Inferior parietal cortex (tissue), 1 donor: ENCODE results near the gene NR6A1.

ENCODE experiments used
- DNase-seq: peaks from one replicate; pipeline ENCODE4 v3.0.0-alpha.2; 2016; ENCODE audit errors: extremely low spot score

NR6A1 gene

DNA sequence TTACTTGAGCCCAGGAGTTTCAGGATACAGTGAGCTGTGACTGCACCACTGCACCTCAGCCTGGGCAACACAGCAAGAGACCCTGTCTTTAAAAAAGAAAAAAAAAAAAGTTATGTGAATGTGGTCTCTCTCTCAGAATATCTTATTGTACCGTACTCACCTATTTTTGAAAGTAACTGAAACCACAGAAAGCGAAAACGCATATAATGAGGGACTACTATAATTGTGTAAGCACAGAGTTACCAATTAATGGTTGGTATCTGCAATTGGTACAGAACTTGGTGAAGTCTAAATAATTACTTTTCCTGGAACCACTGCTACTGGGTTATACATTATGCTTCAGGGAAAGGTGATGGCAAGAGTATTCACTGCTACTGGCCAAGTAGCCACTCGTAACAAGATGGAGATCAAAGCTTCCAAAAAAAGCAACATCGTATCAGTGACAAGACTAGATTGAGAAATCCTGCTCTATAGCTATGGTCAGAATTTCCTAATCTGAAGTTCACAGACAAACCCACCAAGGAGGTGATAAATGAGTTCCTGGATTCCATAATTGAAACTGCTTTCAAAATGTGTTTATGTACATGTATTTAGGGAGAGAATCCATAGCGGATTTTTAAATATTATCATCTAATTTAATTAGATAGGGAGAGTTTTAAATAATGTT is 82.7 kb downstream of the NR6A1 start:
- no peak for DNase-seq

DNA sequence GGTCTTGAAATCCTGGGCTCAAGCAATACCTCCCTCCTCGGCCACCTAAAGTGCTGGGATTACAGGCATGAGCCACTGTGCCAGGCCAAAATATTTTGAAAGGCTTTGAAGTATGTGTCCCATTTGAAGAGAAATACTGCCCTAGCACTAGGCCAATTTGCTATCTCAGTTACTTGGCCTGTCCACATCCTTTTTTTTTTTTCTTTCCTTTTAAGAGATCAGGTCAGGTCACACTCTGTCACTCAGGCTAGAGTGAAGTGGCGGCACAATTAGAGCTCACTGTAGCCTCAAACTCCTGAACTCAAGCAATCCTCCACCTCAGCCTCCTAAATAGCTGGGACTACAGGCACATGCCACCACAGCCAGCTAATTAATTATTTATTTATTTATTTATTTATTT is 84.2 kb downstream of the NR6A1 start:
- DNase-seq: no peak

DNA sequence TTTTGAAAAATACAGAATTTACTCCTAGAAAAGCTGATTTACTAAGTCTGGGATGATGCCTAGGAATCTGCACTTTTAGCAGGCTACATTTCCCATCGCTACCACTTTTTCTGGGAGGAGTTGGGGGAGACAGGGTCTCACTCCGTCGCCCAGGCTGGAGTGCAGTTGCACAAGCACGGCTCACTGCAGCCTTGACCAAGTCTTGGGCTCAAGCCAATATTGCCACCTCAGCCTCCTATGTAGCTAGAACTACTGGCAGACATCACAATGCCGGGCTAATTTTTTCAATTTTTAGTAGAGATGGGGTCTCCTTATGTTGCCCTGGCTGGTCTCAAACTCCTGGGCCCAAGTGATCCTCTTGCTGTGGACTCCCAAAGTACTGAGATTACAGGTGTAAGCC is 85.9 kb downstream of the NR6A1 start:
- no peak for DNase-seq

DNA sequence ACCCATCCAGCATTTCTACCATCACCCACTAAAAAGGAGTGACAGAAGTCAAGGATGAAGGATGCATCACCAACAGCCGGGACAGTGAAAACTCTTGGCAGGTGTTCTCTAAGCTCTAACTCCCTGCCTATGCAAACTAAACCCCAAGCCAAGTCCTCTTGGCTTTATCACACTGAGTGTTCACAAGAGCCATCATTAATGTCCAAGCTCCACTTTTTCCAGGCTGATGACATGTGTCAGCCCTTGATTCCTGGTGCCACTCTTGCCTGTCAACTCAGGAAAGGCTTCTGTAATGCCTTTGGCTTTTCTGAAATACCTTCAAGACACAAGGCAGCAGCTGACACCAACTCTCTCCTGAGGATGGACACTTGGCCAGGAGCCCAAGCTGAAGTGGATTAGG is 86.9 kb downstream of the NR6A1 start:
- DNase-seq: no peak

GRCh38 chr9:124683043-124683442 is 88.1 kb downstream of the NR6A1 start:
- no peak for DNase-seq

- no peak for DNase-seq
These were observed 90.3 kb downstream of the NR6A1 start for GRCh38 chr9:124680714-124681390.

DNA sequence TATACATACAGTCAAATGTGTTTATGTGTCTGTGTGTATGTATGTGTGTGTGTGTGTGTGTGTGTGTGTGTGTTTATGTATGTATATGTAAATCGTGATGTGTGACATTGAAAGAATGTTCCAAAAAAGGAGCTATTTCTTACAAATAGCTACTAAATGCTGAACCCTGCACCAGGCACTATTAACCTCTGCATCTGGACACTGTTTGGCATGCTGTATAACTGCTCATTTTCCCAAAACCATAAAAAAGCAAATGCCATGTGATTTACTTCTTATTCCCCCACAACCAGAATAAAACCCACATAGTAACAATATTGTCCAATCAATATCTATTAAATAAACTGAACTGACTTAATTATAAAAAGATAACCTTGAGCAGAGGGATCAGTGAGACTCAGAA is 91.1 kb downstream of the NR6A1 start:
- DNase-seq: no peak

DNA sequence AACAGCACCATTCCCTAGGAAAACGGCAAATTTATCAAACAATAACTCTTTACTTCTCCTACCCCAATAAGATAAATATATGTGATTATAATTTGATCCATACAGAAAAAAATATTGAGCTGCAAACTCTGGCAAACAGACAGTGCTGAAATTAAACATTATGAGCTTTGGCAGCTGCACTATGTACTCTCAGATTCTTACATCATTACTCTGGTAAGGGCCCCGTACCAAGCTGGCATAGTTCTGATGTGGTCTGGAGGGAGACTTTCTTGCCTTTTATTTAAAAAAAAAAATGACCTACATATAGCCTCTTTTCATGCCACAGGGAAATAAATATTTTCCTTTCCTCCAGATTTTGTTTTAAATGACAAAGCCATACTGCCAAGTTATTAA is 95.0 kb downstream of the NR6A1 start:
- no peak for DNase-seq

DNA sequence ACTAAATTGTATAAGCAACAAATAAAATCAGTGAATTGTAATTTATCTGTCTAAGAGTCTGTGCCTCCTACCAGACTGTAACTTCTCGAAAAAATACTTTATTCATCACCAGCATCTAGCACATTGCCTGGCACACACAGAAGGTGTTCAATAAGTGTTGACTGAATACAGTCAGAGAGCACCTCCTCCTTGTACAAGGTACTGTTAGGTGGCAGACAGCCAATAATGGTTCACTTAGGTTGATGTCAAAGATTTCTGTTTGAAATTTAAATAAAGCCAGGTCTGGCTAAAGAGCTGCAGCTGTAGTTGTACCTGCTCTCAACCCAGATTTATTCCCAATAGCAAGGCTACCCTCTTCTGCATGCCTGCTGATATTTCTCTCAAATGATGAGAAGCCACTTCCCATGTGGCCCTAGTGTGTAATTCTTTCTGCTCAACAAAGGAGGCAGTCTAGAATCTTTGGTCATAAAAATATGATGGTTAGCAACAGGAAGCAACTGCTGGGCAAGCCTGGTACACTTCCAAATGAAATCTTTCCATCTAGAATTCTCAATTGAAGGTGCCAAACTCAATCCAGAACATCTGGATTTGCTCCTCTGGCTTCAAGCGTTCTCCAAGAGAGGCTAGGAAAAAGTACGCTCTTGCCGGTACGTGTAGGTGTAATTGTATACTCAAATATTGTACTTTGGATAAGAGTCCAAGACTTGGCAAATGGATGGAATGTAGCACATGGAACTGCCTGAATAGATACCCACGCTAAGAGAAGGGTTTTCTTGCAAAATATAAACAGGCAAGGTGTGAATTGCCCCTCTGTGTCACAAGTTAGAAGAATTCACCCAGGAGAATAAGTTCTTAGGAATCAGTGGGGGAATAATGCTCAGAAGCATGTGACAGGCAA is 95.6 kb downstream of the NR6A1 start:
- no peak for DNase-seq

- DNase-seq: no peak
These were observed 96.5 kb downstream of the NR6A1 start for GRCh38 chr9:124674651-124675050.

GRCh38 chr9:124673063-124673462 is 98.0 kb downstream of the NR6A1 start:
- DNase-seq: no peak

DNA sequence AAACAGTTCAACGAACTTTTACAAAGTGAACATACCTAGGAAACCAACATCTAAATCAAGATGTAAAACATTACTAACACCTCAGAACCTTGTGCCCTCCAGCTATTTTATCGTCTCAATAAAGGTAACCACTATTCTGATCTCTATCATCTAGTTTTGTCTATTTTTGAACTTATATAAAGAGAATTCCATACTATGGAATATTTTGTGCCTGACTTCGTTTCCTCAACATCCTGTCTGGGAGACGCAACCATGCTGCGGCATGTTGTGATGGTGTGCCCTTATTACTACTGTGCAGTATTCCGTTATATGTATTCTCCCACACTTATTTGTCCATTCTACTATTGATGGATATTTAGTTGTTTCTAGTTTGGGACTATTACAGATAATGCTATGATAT is 99.2 kb downstream of the NR6A1 start:
- no peak for DNase-seq

DNA sequence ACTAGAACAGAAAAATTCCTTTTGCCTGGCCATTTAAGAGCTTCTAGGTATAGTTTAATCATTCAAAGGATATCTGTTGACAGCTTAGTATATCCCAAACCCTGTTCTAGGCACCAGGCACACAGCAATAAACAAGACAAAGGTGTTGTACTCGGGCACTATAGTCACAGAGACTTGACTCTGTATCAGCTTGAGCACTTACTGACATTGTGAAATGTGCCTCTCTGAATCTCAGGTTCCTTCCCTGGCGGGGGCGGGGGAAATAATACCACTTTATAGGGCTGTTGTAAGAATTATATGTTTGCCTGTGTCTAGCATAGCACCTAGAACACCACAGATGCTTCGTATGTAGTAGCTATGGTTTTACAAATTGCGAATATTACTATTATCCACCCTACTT is 104.5 kb downstream of the NR6A1 start:
- DNase-seq: no peak

DNA sequence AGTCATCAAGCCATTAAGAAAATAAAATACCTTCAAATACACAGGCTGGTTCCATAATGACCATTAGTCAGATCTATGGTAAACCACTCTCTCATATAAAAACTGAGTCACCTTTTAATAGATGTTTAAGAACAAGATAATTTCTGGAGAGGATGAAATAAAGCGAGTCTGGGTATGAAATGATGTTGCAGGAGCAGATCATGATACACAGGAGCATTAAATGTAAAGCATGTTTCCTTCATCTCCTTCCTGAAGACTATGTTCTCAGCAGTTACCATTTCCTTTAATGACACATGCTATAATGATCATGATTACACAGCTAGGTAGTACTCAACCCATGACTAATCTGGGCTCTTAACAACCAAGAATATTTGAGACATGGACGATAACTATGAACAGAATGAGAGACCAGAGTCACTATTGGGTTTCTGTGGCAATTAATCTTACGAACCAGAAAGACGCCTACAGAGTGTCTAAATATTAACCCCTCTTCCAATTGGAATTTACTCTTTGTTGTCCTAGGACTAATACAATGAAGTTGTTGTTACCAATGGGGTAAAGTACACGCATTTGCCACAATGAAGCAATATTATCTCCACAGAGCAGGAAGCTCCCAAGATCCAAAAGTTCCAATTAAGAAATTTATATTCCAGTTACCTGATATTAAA is 105.6 kb downstream of the NR6A1 start:
- DNase-seq: no peak

DNA sequence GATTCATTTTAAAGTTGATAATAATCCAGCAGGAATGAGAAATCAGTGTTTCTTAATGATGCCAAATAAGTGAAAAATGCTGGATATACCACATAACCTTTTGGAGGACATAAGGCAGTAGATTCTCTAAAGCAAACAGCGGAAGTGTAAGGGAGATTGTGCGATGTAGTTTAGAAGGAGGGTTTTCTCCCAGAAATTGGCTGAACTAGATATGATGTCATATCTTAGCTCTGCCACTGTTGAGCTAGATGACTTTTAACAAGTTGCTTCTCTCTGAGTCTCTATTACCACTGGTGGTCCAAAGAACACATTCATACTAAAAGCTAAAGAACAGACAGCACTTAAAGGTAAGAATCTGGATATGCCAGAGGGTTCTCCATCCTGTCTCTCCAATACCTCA is 107.0 kb downstream of the NR6A1 start:
- DNase-seq: no peak

DNA sequence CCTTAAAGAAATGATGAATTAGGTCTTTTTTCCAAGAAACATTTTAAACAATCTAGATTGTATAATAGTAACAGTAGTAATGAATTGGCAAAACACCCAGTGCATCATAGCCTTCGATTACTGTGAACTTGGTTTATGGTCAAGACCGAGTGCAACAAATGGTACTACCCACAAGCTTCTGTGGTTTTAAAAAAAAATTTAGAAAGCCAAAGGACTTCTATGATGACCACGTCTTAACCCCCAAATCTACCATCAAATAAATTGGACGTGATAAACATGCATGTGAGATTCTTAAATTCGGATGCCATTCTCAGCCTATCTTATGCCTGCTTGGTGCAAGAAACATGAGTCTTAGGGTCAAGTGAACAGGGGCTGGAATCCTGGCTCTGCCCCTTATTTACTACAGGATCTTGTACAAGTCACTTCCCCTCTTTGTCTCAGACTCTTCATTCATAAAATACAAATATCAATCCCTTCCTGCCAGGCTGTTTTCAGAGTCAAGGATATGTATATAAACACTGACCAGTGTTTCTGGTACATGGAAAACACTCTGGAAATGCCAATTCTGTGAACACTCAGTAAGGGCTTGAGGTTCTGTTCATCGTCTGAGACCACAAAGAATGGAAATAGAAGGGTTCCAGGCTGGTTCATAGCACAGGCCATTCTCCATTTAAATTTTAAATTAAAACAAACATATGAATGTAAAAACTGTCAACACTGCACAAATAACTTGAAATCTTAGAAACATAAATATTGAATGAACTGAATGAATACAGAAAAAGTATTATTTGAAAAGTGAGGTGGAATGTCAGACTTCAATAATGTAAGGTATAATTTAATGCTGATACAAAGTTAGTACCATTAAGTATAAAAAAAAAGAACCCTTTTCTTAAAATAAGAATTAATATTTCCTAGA is 107.8 kb downstream of the NR6A1 start:
- no peak for DNase-seq

DNA sequence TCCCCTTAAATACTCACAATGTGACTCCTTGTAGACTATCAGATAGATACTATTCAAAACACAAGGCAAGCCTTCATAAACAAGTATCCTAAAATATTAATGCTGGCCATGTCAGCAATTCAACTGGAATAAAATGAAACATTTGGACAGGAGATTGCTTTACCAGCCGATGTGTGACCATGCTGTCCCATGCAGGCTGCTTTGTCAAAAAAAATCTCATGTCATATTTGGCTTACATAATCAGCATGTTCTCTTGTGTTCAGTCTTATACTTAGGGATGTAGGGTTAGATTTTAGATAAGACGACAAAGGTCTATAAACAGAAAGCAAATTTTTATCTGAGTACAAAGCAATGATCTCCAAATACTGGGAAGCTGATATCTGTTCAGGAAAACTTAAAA is 108.5 kb downstream of the NR6A1 start:
- DNase-seq: no peak

GRCh38 chr9:124661271-124661670 is 109.8 kb downstream of the NR6A1 start:
- no peak for DNase-seq

GRCh38 chr9:124660341-124660801 is 110.7 kb downstream of the NR6A1 start:
- peak; percentile 68 for DNase-seq

GRCh38 chr9:124659099-124659659 is 111.9 kb downstream of the NR6A1 start:
- DNase-seq: peak; percentile 80
